Suppressor macrophage (primary cell): ENCODE measurements around the gene KATNAL2.
"Not testable (repeated sequence)": the region's sequence is repeated elsewhere in the genome, so short reads cannot be mapped to it uniquely, and the experiment has no call there.

ENCODE experiments used
- DNase-seq, 4 experiments: peaks; one replicate each; pipeline ENCODE4 v3.0.0-alpha.2; 2020 to 2022

The KATNAL2 gene

DNA sequence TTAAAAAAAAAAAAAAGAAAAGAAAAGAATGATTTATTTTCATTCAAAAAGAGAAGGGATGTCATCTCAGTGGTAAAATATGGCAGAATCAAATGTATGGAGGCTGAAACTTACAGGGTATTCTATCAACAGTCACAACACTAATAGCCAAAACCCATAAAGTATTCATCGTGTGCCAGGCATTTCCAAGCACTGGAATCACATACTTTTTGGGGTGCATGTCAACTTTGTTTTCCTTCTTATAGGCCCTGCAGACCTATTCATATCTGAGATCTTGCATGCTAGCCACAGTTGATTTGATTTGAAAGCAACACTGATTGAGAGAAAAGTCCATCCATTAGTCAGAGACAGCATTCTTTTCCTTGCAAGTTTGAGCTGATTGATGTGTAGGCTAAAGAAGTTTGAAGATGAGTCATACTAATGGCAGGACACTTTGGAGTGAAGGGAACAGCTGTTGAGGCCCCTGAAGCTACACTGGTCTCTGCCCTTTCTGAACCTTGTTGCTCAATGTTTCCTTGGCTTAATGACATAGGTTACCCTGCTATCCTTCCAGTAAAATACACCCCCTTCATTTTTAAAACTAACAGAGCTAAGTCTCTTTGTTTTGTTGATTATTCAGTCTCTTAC lies 22.0 kb downstream of the KATNAL2 start:
- no peak for DNase-seq

DNA sequence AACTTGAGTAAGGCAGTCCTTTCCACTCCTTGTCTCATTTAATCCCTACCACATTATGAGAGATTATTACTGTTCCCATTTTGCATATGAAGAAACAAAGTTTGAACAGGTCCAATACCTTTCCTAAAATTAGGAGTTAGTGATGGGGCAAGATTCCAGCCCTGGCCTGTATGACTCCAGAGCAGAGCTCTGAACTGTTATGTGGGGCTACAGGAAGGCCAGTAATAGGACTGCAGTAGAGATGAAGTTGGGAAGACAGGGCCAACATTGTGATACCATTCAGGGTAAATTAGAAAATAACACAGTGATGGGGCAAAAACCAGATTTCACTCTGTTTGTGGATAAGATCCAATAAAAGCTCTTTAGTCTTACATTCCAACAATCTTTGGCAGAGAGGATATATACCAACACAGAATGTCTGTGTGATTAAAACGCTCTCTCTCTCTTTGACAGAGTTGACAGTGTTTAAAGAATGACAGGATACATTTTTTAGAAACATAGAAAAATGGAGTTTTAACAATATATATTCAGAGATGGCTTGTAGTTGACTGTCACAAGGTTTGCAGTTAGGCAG lies 22.7 kb downstream of the KATNAL2 start:
- no peak for DNase-seq

DNA sequence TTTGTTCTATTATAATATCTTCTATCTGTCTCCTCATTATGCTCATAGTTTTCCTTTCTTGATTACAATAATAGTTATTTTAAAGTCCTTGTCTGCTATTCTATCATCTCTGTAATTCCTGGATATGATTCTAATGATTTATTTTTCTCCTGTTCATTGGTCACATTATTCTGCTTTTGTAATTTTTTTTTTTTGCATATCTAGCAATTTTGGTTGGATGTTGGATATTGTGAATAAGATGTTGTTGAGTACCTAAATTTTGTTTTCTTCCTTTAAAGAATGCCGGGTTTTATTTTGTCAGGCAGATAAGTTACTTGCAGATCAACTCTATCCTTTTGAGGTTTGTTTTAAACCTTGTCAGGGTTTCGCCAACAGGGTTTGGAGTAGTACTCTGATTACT lies 25.2 kb downstream of the KATNAL2 start:
- DNase-seq, result no peak

DNA sequence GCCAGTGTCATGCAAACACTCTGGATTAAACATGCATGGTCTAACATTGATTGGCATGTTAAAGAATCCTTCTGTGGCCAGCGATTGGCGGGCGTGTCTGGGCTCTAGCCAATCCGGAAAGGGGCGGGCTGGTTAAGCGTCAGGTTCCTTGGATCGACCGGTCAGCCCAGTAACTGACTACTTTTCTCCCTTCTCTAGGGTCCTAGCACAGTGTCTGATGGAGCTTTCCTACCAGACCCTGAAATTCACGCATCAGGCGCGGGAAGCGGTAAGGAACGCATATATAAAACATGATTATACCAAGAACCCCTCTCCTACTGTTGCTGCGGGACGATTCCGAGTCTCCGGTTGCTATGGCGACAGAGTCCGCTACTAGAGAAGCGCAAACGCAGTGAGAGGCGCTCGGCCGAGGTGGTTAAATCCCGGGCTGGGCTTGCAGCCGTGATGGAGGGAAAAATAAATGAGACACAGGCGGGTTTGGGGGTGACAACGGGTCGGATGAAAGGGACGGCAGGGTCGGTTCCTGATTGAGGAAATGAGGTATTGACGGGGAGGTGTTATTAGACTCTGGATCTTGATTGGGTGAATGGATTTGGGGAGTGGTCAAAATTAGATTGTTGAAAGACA lies 29.4 kb downstream of the KATNAL2 start:
- DNase-seq, result peak; percentile 71 to 79 (median 76)

DNA sequence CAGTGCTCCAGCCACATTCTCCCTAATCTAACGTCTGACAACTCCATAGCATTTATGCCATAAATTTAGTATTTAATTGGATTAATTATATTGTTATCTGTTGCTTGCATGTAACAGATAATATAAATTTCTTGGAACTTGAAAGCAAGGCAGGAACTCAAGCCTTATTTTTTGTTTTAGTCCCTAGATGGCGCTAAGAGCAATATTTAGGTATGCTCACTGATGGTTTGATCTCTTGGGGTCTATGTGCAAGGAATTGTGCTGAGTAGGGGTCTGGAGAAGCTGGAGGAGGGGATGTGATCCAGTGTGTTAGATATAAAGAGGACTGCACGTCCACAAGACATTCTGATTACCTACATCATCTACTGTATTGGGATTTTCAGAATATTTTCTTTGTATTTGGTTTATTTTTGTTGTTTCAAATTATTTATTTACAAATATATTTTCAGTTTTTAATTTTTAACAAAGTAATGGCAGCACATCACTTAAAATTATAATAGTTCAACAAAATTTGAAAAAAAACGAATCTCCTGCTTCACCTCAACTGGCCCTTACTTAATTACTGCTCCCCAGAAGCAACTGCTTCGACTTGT lies 32.8 kb downstream of the KATNAL2 start:
- peak in 3 of 4 experiments; percentile 5 to 46 (median 27) for DNase-seq

DNA sequence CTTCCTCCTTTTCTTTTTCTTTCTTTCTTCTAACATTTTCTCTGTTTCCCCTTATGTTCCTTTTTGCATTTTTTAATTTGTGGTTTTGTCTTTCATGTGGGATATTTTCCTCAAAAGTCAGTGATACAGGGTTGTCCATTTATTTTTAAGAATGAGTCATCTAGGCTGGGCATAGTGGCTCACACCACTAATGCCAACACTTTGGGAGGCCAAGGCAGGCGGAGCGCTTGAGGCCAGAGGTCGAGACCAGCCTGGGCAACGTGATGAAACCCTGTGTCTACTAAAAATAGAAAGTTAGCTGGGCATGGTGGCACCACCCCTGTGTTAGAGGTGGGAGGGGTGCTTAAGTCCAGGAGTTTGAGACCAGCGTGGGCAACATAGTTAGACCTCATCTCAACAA lies 35.8 kb downstream of the KATNAL2 start:
- DNase-seq, result no peak

DNA sequence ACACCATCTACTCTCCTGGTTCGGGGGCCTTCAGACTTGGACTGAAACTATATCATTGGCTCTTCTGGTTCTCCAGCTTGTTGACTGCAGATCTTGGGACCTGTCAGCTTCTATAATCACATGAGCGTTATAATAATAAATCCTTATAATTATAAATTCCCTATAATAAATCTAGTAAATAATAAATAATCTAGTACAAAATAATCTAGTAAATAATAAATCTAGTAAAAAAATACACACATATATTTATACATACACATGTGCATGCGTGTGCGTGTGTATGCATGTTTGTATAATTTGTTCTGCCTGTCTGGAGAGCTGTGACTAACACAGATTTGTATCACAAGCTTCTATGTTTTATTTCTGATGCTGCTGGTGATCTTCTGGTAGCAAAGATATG lies 40.8 kb downstream of the KATNAL2 start:
- DNase-seq, result no peak

DNA sequence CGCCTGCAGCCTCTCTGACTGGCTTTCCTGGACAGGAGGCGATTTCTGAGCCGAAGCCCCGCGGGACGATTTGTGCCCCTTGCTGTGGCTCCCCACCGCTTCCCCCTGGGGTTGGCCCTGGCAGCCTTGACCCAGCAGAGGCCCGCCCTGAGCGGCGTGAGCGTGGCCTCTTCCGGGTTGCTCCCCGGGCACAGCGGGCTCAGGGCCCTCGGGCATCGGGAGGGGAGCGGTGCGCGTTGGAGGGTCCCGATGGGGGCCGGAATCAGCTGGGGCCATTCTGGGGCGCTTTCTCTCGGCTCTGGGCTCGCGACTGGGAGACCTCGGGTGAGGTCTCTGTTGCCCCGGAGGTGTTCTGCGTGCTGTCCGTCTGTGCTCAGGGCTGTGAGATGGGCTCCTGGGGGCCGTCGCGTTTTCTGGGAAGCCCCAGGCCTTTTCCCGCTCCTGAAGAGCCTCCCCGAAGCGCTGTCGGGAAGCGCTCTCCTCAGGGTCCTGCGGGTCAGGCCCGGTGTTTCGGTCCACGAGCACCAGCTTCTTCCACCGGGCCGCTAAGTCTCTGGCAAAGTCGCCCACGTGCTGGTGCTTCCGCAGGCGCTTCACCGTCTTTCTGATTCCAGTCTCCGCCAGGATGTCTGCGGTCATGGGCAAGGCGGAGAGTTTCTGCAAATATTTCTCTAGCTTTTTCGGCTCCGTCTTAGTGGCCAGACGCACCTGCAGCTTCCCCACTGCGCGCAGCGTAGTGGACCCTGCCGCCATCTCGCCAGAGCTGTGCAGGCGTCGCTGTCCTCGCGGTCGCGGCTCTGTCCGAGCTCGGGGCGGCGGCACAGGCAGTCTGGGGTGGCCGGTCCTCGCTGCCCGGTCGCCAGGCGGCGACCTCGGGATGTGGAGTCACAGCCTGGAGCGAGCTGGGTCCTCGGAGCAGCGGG lies 46.5 kb downstream of the KATNAL2 start:
- not testable (repeated sequence) for DNase-seq

DNA sequence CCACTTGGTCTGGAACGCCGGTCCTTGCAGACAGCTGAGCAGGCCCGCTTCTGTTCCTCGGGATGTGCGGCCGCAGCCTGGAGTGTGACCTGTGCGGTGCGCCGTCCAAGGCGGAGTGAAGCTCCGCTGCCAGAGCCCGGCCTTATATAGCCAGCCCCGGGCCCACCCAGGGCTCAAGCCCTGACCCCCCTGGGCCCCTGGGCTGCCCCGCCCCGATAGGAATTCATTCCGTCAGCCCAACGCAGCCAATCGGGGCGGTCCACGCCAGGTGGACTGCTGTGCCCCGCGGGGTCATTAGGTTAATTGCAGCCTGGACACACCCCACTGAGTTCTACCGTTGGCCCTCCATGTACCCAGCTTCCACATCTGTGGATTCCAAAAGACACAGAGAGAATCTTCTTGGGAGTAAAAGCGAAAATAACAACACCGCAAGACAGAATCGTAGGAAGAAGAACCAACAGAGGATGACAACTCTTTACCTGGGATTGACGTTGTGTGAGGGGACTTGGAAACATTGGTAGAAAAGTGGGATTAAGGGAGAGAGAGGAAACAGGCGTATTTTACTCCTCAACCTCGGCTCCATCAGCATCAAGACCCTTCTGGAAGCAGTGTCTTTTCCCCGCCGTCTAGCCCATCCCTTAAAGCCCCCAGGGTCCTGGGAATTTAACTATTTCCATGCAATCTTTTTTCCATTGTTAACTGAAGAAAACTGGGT lies 47.3 kb downstream of the KATNAL2 start:
- not testable (repeated sequence) for DNase-seq

DNA sequence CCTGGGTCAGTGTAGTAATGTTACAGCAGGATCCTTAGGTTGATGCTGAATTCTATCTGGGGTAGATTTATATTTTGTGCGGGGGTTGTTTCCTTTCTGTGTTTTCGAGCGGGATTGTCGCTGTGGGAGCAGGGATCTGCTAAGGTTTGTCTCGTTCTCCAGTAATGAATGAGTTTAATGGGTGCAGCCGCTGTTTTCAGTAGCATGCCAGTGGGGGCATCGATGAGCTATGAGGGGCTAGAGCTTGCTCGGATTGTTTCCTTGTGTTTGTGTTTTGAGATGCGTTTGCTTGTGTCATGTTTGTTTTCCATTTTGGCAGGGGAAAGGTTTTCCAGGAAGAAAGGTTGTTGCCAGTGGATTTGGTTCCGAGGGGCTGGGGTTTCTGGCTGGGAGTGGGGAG lies 48.9 kb downstream of the KATNAL2 start:
- DNase-seq, result not testable (repeated sequence)

DNA sequence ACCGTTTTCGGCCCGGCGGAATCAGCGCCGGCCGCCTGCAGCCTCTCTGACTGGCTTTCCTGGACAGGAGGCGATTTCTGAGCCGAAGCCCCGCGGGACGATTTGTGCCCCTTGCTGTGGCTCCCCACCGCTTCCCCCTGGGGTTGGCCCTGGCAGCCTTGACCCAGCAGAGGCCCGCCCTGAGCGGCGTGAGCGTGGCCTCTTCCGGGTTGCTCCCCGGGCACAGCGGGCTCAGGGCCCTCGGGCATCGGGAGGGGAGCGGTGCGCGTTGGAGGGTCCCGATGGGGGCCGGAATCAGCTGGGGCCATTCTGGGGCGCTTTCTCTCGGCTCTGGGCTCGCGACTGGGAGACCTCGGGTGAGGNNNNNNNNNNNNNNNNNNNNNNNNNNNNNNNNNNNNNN lies 52.1 kb downstream of the KATNAL2 start:
- DNase-seq, result not testable (repeated sequence)

DNA sequence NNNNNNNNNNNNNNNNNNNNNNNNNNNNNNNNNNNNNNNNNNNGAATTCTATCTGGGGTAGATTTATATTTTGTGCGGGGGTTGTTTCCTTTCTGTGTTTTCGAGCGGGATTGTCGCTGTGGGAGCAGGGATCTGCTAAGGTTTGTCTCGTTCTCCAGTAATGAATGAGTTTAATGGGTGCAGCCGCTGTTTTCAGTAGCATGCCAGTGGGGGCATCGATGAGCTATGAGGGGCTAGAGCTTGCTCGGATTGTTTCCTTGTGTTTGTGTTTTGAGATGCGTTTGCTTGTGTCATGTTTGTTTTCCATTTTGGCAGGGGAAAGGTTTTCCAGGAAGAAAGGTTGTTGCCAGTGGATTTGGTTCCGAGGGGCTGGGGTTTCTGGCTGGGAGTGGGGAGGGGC lies 102.5 kb downstream of the KATNAL2 start:
- DNase-seq, result not testable (repeated sequence)

DNA sequence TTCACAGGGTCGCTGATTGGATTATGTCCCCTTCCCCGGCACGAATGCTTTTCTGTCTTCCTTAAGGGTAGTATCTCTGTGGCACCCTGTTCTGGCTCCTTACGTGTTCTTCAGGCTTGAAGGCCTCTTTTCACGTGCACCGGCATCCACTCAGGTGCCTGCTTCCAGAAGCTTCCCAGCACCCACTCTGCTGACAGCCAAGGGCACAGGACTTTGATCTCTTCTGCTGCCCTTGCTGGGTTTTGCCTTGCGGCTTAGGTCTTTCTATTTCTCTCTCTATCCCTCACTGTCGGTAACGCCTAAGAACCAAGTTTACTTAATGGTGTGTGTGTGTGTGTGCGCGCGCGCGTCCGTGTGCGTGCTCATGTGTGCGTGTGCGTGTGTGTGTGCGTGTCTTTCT lies 103.4 kb downstream of the KATNAL2 start:
- DNase-seq, result not testable (repeated sequence)

DNA sequence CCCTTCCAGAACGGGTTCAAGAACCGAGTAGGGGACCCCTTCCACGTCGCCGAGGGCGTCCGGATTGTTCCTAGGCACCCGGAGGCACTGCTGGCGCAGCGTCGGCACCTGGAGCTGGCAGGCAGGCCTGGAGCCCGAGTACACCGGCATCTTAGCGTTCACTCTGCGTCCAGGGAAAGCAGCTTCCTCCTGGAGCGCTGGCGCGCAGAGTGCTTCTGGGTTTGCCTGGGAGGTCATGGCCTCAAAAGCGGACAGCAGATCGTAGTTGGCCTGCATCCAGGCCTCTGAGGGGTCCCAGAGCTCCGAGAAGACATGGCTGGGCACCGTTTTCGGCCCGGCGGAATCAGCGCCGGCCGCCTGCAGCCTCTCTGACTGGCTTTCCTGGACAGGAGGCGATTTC lies 105.4 kb downstream of the KATNAL2 start:
- not testable (repeated sequence) for DNase-seq

DNA sequence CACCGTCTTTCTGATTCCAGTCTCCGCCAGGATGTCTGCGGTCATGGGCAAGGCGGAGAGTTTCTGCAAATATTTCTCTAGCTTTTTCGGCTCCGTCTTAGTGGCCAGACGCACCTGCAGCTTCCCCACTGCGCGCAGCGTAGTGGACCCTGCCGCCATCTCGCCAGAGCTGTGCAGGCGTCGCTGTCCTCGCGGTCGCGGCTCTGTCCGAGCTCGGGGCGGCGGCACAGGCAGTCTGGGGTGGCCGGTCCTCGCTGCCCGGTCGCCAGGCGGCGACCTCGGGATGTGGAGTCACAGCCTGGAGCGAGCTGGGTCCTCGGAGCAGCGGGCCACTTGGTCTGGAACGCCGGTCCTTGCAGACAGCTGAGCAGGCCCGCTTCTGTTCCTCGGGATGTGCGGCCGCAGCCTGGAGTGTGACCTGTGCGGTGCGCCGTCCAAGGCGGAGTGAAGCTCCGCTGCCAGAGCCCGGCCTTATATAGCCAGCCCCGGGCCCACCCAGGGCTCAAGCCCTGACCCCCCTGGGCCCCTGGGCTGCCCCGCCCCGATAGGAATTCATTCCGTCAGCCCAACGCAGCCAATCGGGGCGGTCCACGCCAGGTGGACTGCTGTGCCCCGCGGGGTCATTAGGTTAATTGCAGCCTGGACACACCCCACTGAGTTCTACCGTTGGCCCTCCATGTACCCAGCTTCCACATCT lies 106.5 kb downstream of the KATNAL2 start:
- not testable (repeated sequence) for DNase-seq

DNA sequence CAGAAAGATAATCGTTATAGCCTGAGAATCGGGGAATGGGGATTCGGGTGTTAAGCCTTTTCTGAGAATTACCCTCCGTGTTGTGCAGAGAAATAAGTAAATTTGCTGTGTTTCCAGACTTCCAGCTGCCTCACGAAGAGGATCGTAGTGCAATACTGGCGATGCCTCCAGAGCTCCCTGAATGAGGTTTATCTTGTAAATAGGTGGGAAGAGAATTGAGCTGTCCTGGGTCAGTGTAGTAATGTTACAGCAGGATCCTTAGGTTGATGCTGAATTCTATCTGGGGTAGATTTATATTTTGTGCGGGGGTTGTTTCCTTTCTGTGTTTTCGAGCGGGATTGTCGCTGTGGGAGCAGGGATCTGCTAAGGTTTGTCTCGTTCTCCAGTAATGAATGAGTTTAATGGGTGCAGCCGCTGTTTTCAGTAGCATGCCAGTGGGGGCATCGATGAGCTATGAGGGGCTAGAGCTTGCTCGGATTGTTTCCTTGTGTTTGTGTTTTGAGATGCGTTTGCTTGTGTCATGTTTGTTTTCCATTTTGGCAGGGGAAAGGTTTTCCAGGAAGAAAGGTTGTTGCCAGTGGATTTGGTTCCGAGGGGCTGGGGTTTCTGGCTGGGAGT lies 108.3 kb downstream of the KATNAL2 start:
- DNase-seq, result not testable (repeated sequence)

DNA sequence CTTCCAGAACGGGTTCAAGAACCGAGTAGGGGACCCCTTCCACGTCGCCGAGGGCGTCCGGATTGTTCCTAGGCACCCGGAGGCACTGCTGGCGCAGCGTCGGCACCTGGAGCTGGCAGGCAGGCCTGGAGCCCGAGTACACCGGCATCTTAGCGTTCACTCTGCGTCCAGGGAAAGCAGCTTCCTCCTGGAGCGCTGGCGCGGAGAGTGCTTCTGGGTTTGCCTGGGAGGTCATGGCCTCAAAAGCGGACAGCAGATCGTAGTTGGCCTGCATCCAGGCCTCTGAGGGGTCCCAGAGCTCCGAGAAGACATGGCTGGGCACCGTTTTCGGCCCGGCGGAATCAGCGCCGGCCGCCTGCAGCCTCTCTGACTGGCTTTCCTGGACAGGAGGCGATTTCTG lies 111.3 kb downstream of the KATNAL2 start:
- not testable (repeated sequence) for DNase-seq

DNA sequence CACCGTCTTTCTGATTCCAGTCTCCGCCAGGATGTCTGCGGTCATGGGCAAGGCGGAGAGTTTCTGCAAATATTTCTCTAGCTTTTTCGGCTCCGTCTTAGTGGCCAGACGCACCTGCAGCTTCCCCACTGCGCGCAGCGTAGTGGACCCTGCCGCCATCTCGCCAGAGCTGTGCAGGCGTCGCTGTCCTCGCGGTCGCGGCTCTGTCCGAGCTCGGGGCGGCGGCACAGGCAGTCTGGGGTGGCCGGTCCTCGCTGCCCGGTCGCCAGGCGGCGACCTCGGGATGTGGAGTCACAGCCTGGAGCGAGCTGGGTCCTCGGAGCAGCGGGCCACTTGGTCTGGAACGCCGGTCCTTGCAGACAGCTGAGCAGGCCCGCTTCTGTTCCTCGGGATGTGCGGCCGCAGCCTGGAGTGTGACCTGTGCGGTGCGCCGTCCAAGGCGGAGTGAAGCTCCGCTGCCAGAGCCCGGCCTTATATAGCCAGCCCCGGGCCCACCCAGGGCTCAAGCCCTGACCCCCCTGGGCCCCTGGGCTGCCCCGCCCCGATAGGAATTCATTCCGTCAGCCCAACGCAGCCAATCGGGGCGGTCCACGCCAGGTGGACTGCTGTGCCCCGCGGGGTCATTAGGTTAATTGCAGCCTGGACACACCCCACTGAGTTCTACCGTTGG lies 112.4 kb downstream of the KATNAL2 start:
- not testable (repeated sequence) for DNase-seq

DNA sequence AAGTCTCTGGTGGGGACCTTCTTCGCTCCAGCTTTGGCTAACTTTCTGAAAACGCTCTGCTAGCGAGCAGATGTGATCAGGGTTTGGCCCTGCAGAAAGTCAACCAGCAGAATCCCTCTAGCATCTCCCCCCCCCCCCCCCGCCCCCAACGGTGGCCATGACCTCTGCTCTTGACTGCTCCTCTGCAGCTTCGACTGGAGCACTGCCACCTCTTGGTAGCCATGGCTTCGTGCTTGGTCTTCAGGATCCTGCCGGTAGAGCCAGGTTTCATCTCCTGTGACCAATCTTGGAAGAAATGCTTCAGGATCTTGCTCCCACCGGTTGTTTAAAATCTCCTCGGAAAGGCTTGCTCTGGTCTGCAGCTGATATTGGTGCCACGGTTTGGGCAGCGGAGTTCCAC lies 113.5 kb downstream of the KATNAL2 start:
- DNase-seq, result not testable (repeated sequence)

DNA sequence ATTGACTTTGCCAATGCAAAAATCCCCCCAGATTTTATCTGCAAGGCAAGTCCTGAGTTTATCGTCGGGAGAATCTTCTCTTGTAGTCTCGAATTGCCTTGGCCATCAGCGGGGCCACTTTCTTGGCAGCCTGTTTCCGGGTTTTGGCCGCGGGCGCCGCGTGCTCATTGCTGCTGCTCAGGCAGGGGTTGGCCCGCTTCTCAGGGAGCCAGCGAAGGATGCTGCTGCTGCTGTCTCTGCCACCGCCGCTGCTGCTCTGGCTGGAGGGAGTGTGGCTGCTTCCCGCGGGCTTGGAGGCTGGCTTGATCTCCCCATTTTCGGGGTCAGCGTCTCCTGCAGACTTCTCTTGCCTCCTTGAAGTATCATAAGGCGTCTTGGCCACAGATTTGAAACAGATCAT lies 115.5 kb downstream of the KATNAL2 start:
- DNase-seq, result no peak
